ENCODE results near the gene NSF. TPM values are rescaled to one million over a fixed set of nuclear protein-coding genes. Genes with fewer than 3 reads are reported as not detected.
"Not testable (repeated sequence)": the region's sequence is repeated elsewhere in the genome, so short reads cannot be mapped to it uniquely, and the experiment has no call there.

NSF gene
- total RNA-seq, 1 experiment from 2014 or later, result 22.2 TPM

GRCh38 chr17:46611304-46611703 lies 20.8 kb downstream of the NSF start:
- H3K27me3 ChIP-seq (ENCODE audit: control insufficient read depth, insufficient read depth, low read length); H3K36me3 ChIP-seq (replicated peaks; ENCODE audit: control insufficient read depth, insufficient read depth, low read length); H3K4me3 ChIP-seq (ENCODE audit: insufficient read depth, low read depth, low read length); DNase-seq: not testable (repeated sequence)

GRCh38 chr17:46613876-46614275 lies 23.4 kb downstream of the NSF start:
- not testable (repeated sequence) for H3K27me3 ChIP-seq (ENCODE audit: control insufficient read depth, insufficient read depth, low read length); H3K36me3 ChIP-seq (replicated peaks; ENCODE audit: control insufficient read depth, insufficient read depth, low read length); H3K4me3 ChIP-seq (ENCODE audit: insufficient read depth, low read depth, low read length); DNase-seq

GRCh38 chr17:46617121-46617520 lies 26.7 kb downstream of the NSF start:
- DNase-seq; H3K36me3 ChIP-seq (replicated peaks; ENCODE audit: control insufficient read depth, insufficient read depth, low read length); H3K4me3 ChIP-seq (ENCODE audit: insufficient read depth, low read depth, low read length); H3K27me3 ChIP-seq (ENCODE audit: control insufficient read depth, insufficient read depth, low read length): not testable (repeated sequence)

- H3K4me3 ChIP-seq (ENCODE audit: insufficient read depth, low read depth, low read length); H3K27me3 ChIP-seq (ENCODE audit: control insufficient read depth, insufficient read depth, low read length); H3K36me3 ChIP-seq (replicated peaks; ENCODE audit: control insufficient read depth, insufficient read depth, low read length); DNase-seq: not testable (repeated sequence)
Observed at GRCh38 chr17:46618975-46619374, 28.5 kb downstream of the NSF start.

- not testable (repeated sequence) for H3K36me3 ChIP-seq (replicated peaks; ENCODE audit: control insufficient read depth, insufficient read depth, low read length); DNase-seq; H3K4me3 ChIP-seq (ENCODE audit: insufficient read depth, low read depth, low read length); H3K27me3 ChIP-seq (ENCODE audit: control insufficient read depth, insufficient read depth, low read length)
Observed at GRCh38 chr17:46623790-46624189, 33.3 kb downstream of the NSF start.

- H3K27me3 ChIP-seq (ENCODE audit: control insufficient read depth, insufficient read depth, low read length); H3K36me3 ChIP-seq (replicated peaks; ENCODE audit: control insufficient read depth, insufficient read depth, low read length); DNase-seq; H3K4me3 ChIP-seq (ENCODE audit: insufficient read depth, low read depth, low read length): not testable (repeated sequence)
Observed at GRCh38 chr17:46624726-46625125, 34.3 kb downstream of the NSF start.

- H3K4me3 ChIP-seq (ENCODE audit: insufficient read depth, low read depth, low read length); H3K36me3 ChIP-seq (replicated peaks; ENCODE audit: control insufficient read depth, insufficient read depth, low read length); DNase-seq; H3K27me3 ChIP-seq (ENCODE audit: control insufficient read depth, insufficient read depth, low read length): not testable (repeated sequence)
Observed at GRCh38 chr17:46627452-46627851, 37.0 kb downstream of the NSF start.

GRCh38 chr17:46628753-46629436 lies 38.4 kb downstream of the NSF start:
- H3K27me3 ChIP-seq (ENCODE audit: control insufficient read depth, insufficient read depth, low read length); H3K4me3 ChIP-seq (ENCODE audit: insufficient read depth, low read depth, low read length); H3K36me3 ChIP-seq (replicated peaks; ENCODE audit: control insufficient read depth, insufficient read depth, low read length); DNase-seq: not testable (repeated sequence)

GRCh38 chr17:46632146-46632545 lies 41.7 kb downstream of the NSF start:
- not testable (repeated sequence) for H3K36me3 ChIP-seq (replicated peaks; ENCODE audit: control insufficient read depth, insufficient read depth, low read length); H3K27me3 ChIP-seq (ENCODE audit: control insufficient read depth, insufficient read depth, low read length); H3K4me3 ChIP-seq (ENCODE audit: insufficient read depth, low read depth, low read length); DNase-seq

GRCh38 chr17:46634844-46635243 lies 44.4 kb downstream of the NSF start:
- not testable (repeated sequence) for H3K36me3 ChIP-seq (replicated peaks; ENCODE audit: control insufficient read depth, insufficient read depth, low read length); H3K4me3 ChIP-seq (ENCODE audit: insufficient read depth, low read depth, low read length); DNase-seq; H3K27me3 ChIP-seq (ENCODE audit: control insufficient read depth, insufficient read depth, low read length)

- H3K27me3 ChIP-seq (ENCODE audit: control insufficient read depth, insufficient read depth, low read length); H3K4me3 ChIP-seq (ENCODE audit: insufficient read depth, low read depth, low read length); H3K36me3 ChIP-seq (replicated peaks; ENCODE audit: control insufficient read depth, insufficient read depth, low read length); DNase-seq: not testable (repeated sequence)
Observed at GRCh38 chr17:46641861-46642656, 51.6 kb downstream of the NSF start.

GRCh38 chr17:46647251-46647650 lies 56.8 kb downstream of the NSF start:
- H3K4me3 ChIP-seq (ENCODE audit: insufficient read depth, low read depth, low read length); H3K27me3 ChIP-seq (ENCODE audit: control insufficient read depth, insufficient read depth, low read length); DNase-seq; H3K36me3 ChIP-seq (replicated peaks; ENCODE audit: control insufficient read depth, insufficient read depth, low read length): not testable (repeated sequence)

GRCh38 chr17:46647688-46648278 lies 57.3 kb downstream of the NSF start:
- H3K36me3 ChIP-seq (replicated peaks; ENCODE audit: control insufficient read depth, insufficient read depth, low read length); DNase-seq; H3K27me3 ChIP-seq (ENCODE audit: control insufficient read depth, insufficient read depth, low read length); H3K4me3 ChIP-seq (ENCODE audit: insufficient read depth, low read depth, low read length): not testable (repeated sequence)

GRCh38 chr17:46649246-46649645 lies 58.8 kb downstream of the NSF start:
- H3K36me3 ChIP-seq (replicated peaks; ENCODE audit: control insufficient read depth, insufficient read depth, low read length); DNase-seq; H3K27me3 ChIP-seq (ENCODE audit: control insufficient read depth, insufficient read depth, low read length); H3K4me3 ChIP-seq (ENCODE audit: insufficient read depth, low read depth, low read length): not testable (repeated sequence)

- not testable (repeated sequence) for DNase-seq; H3K36me3 ChIP-seq (replicated peaks; ENCODE audit: control insufficient read depth, insufficient read depth, low read length); H3K4me3 ChIP-seq (ENCODE audit: insufficient read depth, low read depth, low read length); H3K27me3 ChIP-seq (ENCODE audit: control insufficient read depth, insufficient read depth, low read length)
Observed at GRCh38 chr17:46652024-46652643, 61.7 kb downstream of the NSF start.
